ENCODE data around the gene ADGRG4. TPM values are rescaled to one million over a fixed set of nuclear protein-coding genes. Genes with fewer than 3 reads are reported as not detected.

Gene ADGRG4
- total RNA-seq, 4 donors from 2014 or later, result not detected

GRCh38 chrX:136405126-136405525, 104.4 kb downstream of the ADGRG4 start:
- no peaks in the 10 kb centered on the region for H3K4me1 ChIP-seq
- no peaks in the 10 kb centered on the region for H3K9me3 ChIP-seq
- no peaks in the 10 kb centered on the region for H3K36me3 ChIP-seq
- TF ChIP-seq EP300 (IDR thresholded peaks at IDR 0.05), result no peak
- DNase-seq (ENCODE audit: low spot score in 2 of 2), result no peak
- 65% methylated on average over 8 of the region's 8 CpGs for WGBS
- H3K27ac ChIP-seq, result no peak overlapping the region
- no peak overlapping the region for H3K4me3 ChIP-seq
- no peaks in the 10 kb centered on the region for H3K27me3 ChIP-seq

GRCh38 chrX:136417806-136418205, 117.0 kb downstream of the ADGRG4 start:
- Histone ChIP-seq H3K9me3 (no peaks in the 10 kb centered on the region), H3K36me3 (no peaks in the 10 kb centered on the region), H3K27ac (no peak overlapping the region), H3K27me3 (no peaks in the 10 kb centered on the region), H3K4me1 (no peaks in the 10 kb centered on the region), H3K4me3 (no peak overlapping the region)
- TF ChIP-seq CTCF (IDR thresholded peaks at IDR 0.05) (no peak), EP300 (IDR thresholded peaks at IDR 0.05) (no peak), POLR2AphosphoS5 (IDR thresholded peaks at IDR 0.05) (no peak), POLR2A (IDR thresholded peaks at IDR 0.05) (no peak)
- no peak for DNase-seq (ENCODE audit: low spot score in 2 of 2)
- WGBS, result 88% methylated on average over 2 of the region's 2 CpGs

GRCh38 chrX:136421338-136421737, 120.6 kb downstream of the ADGRG4 start:
- no peaks in the 10 kb centered on the region for H3K27me3 ChIP-seq
- WGBS, result 62% methylated on average over 14 of the region's 14 CpGs

GRCh38 chrX:136423724-136424123, 123.0 kb downstream of the ADGRG4 start:
- DNase-seq (ENCODE audit: low spot score in 2 of 2), result no peak
- H3K9me3 ChIP-seq, result no peaks in the 10 kb centered on the region
- TF ChIP-seq EP300 (IDR thresholded peaks at IDR 0.05) (no peak), POLR2AphosphoS5 (IDR thresholded peaks at IDR 0.05) (no peak), POLR2A (IDR thresholded peaks at IDR 0.05) (no peak), CTCF (IDR thresholded peaks at IDR 0.05) (no peak)
- no peak overlapping the region for H3K4me3 ChIP-seq
- no peak overlapping the region for H3K27ac ChIP-seq
- no peaks in the 10 kb centered on the region for H3K36me3 ChIP-seq
- WGBS, result 47% methylated on average over 2 of the region's 2 CpGs
- no peaks in the 10 kb centered on the region for H3K4me1 ChIP-seq
- H3K27me3 ChIP-seq, result no peaks in the 10 kb centered on the region

More at GRCh38 chrX:136421338-136421737, 120.6 kb downstream of the ADGRG4 start:
- Histone ChIP-seq H3K36me3 (no peaks in the 10 kb centered on the region), H3K4me3 (no peak overlapping the region), H3K4me1 (no peaks in the 10 kb centered on the region), H3K9me3 (no peaks in the 10 kb centered on the region), H3K27ac (no peak overlapping the region)
- TF ChIP-seq CTCF (IDR thresholded peaks at IDR 0.05) (no peak), EP300 (IDR thresholded peaks at IDR 0.05) (no peak), POLR2AphosphoS5 (IDR thresholded peaks at IDR 0.05) (no peak)
- DNase-seq (ENCODE audit: low spot score in 2 of 2), result no peak

- Histone ChIP-seq H3K4me3 (no peak overlapping the region), H3K27ac (no peak overlapping the region), H3K9me3 (no peaks in the 10 kb centered on the region), H3K36me3 (no peaks in the 10 kb centered on the region), H3K4me1 (no peaks in the 10 kb centered on the region), H3K27me3 (no peaks in the 10 kb centered on the region)
- WGBS, result 65% methylated on average over 2 of the region's 2 CpGs
- no peak for TF ChIP-seq POLR2A (IDR thresholded peaks at IDR 0.05)
- TF ChIP-seq CTCF (IDR thresholded peaks at IDR 0.05), result no peak
- TF ChIP-seq POLR2AphosphoS5 (IDR thresholded peaks at IDR 0.05), result no peak
- no peak for TF ChIP-seq EP300 (IDR thresholded peaks at IDR 0.05)
- no peak for DNase-seq (ENCODE audit: low spot score in 2 of 2)
These were observed 125.2 kb downstream of the ADGRG4 start for GRCh38 chrX:136425996-136426395.

- DNase-seq (ENCODE audit: low spot score in 2 of 2), result no peak
- H3K27me3 ChIP-seq, result no peaks in the 10 kb centered on the region
- TF ChIP-seq POLR2A (IDR thresholded peaks at IDR 0.05) (no peak), POLR2AphosphoS5 (IDR thresholded peaks at IDR 0.05) (no peak), CTCF (IDR thresholded peaks at IDR 0.05) (no peak), EP300 (IDR thresholded peaks at IDR 0.05) (no peak)
- H3K36me3 ChIP-seq, result no peaks in the 10 kb centered on the region
- no peak overlapping the region for H3K27ac ChIP-seq
- 53% methylated on average over 1 of the region's 1 CpG for WGBS
- no peaks in the 10 kb centered on the region for H3K4me1 ChIP-seq
- H3K4me3 ChIP-seq, result no peak overlapping the region
- no peaks in the 10 kb centered on the region for H3K9me3 ChIP-seq
These were observed 130.9 kb downstream of the ADGRG4 start for GRCh38 chrX:136431625-136432024.

Data from suprapubic skin (tissue), 4 donors.